Right cardiac atrium (tissue), 5 donors: ENCODE measurements around the gene HLCS. TPM values are rescaled to one million over a fixed set of nuclear protein-coding genes. Genes with fewer than 3 reads are reported as not detected.

ENCODE experiments used
- ATAC-seq, 2 donors: fragments of 200-7000 bp; cut with Tn5 transposase; one replicate each; pipeline versions ENCODE4 v1.8.0 to v1.9.1; 2020; ENCODE audit warnings: moderate library complexity in 2 of 2, mild to moderate bottlenecking in 1 of 2
- DNase-seq, 3 donors: peaks; one replicate each; pipeline ENCODE4 v3.0.0-alpha.2; 2020
- H3K27ac ChIP-seq: one replicate; pipeline ENCODE4 v1.5.1; 2013; ENCODE audit warnings: mild to moderate bottlenecking, low read length, control low read depth, moderate library complexity
- H3K27me3 ChIP-seq: one replicate; pipeline ENCODE4 v1.6.1; 2013; ENCODE audit not compliant: control insufficient read depth, insufficient read depth
- H3K4me1 ChIP-seq: one replicate; pipeline ENCODE4 v1.6.1; 2013; ENCODE audit warnings: low read length; ENCODE audit not compliant: control insufficient read depth, insufficient read depth
- H3K4me3 ChIP-seq: one replicate; pipeline ENCODE4 v1.5.1; 2013; ENCODE audit warnings: low read length, control low read depth
- H3K9me3 ChIP-seq: one replicate; pipeline ENCODE4 v1.6.1; 2013; ENCODE audit warnings: low read length; ENCODE audit not compliant: control insufficient read depth
- WGBS: extraction: QIAGEN DNeasy Blood & Tissue Kit; methylation state at CpG from one replicate; pipeline ENCODE4 v1.1.7; 2013; 5-methylcytosine and 5-hydroxymethylcytosine counted together
- intact Hi-C, 4 donors: fragments of 100-400 bp; cut with DNase I; formaldehyde crosslinking; loops; one replicate each; pipeline versions ENCODE4 v1.11.0 to v1.14.0; 2022 to 2023
- polyA plus RNA-seq: library from polyadenylated mRNA; stranded (reverse); fragments of 200-250 nt; gene quantifications from one replicate; pipeline ENCODE4 v1.2.3, GENCODE V29; 2013
- total RNA-seq, 4 donors: library from RNA; stranded (reverse); fragmentation: NEBNext Ultra II Directional; extraction: Animal tissue kit (Norgen Biotek cat#: 25700); gene quantifications; one replicate each; pipeline ENCODE4 v1.2.1, GENCODE V29; 2021
- donor health status: healthy with polysubstance abuse.
- donor health status: DM: no; HTN: yes; CAD: no.
- donor health status: DM: no; HTN: no; CAD: no.
- donor health status: DM: no; HTN: yes; CAD: no; lungs with severe emphysema.
- donor health status: DM: yes; HTN: yes; CAD: no.

The HLCS gene
- total and polyA plus RNA-seq, 5 donors: 3.5 to 11.4 (median 8.2) TPM

- DNase-seq: no peak
- H3K4me3 ChIP-seq: peak overlapping the region; percentile 6
- ATAC-seq: no peak
- intact Hi-C loops: no loop called here
- no peak overlapping the region for H3K27ac ChIP-seq
- H3K4me1 ChIP-seq: peaks cover 4% of the 10 kb centered on the region
- WGBS: 4% methylated on average over 39 of the region's 39 CpGs
- H3K27me3 ChIP-seq: no peaks in the 10 kb centered on the region
- no peaks in the 10 kb centered on the region for H3K9me3 ChIP-seq
Observed at GRCh38 chr21:36704958-36705678, 261.4 kb downstream of the HLCS start.

GRCh38 chr21:36704281-36704957 is 262.1 kb downstream of the HLCS start:
- WGBS: 3% methylated on average over 49 of the region's 49 CpGs
- no peak for DNase-seq

GRCh38 chr21:36703626-36704280 is 262.7 kb downstream of the HLCS start:
- intact Hi-C loops: no loop called here
- Histone ChIP-seq H3K27ac (no peak overlapping the region), H3K27me3 (no peaks in the 10 kb centered on the region), H3K4me3 (no peak overlapping the region), H3K4me1 (peaks cover 4% of the 10 kb centered on the region), H3K9me3 (no peaks in the 10 kb centered on the region)
- DNase-seq (peak in 1 of 3 donors; percentile 13), ATAC-seq (no peak)
- WGBS: 19% methylated on average over 15 of the region's 15 CpGs

More at GRCh38 chr21:36704281-36704957, 262.1 kb downstream of the HLCS start:
- Histone ChIP-seq H3K27me3 (no peaks in the 10 kb centered on the region), H3K4me3 (no peak overlapping the region), H3K4me1 (peaks cover 4% of the 10 kb centered on the region), H3K27ac (no peak overlapping the region), H3K9me3 (no peaks in the 10 kb centered on the region)
- no peak for ATAC-seq
- intact Hi-C loops: no loop called here

GRCh38 chr21:36703123-36703522 is 263.3 kb downstream of the HLCS start:
- Histone ChIP-seq H3K27ac (no peak overlapping the region), H3K27me3 (no peaks in the 10 kb centered on the region), H3K4me1 (peaks cover 4% of the 10 kb centered on the region), H3K9me3 (no peaks in the 10 kb centered on the region), H3K4me3 (no peak overlapping the region)
- DNase-seq (no peak), ATAC-seq (no peak)
- intact Hi-C loops: no loop called here
- 39% methylated on average over 3 of the region's 3 CpGs for WGBS

- Histone ChIP-seq H3K9me3 (no peaks in the 10 kb centered on the region), H3K27me3 (no peaks in the 10 kb centered on the region), H3K4me3 (no peak overlapping the region), H3K27ac (no peak overlapping the region), H3K4me1 (peaks cover 4% of the 10 kb centered on the region)
- no peak for DNase-seq
- WGBS: 33% methylated on average over 6 of the region's 6 CpGs
- intact Hi-C loops: no loop called here
- no peak for ATAC-seq
Observed at GRCh38 chr21:36702622-36702968, 263.9 kb downstream of the HLCS start.

- H3K9me3 ChIP-seq: no peaks in the 10 kb centered on the region
- DNase-seq (no peak), ATAC-seq (no peak)
- intact Hi-C loops: no loop called here
- H3K4me1 ChIP-seq: peaks cover 4% of the 10 kb centered on the region
- H3K4me3 ChIP-seq: no peak overlapping the region
- H3K27ac ChIP-seq: no peak overlapping the region
- 16% methylated on average over 26 of the region's 26 CpGs for WGBS
- no peaks in the 10 kb centered on the region for H3K27me3 ChIP-seq
Observed at GRCh38 chr21:36701756-36702621, 264.5 kb downstream of the HLCS start.

- peak in 1 of 2 donors; percentile 28 for ATAC-seq
- intact Hi-C loops: no loop called here
- H3K4me1 ChIP-seq: peaks cover 4% of the 10 kb centered on the region
- no peak for DNase-seq
- no peaks in the 10 kb centered on the region for H3K27me3 ChIP-seq
- no peaks in the 10 kb centered on the region for H3K9me3 ChIP-seq
- peak overlapping the region; percentile 27 for H3K4me3 ChIP-seq
- no peak overlapping the region for H3K27ac ChIP-seq
- 4% methylated on average over 65 of the region's 65 CpGs for WGBS
Observed at GRCh38 chr21:36700971-36701755, 265.3 kb downstream of the HLCS start.

Other genes with a start within 250 kb of the HLCS start
- gene RIPPLY3, start 40.0 kb upstream of the HLCS start, total RNA-seq: not detected
- gene RIPPLY3, start 40.0 kb upstream of the HLCS start, polyA plus RNA-seq: not detected
- 10 to 100 TPM; 34.5 to 42.5 (median 37.8) TPM for gene PIGP, start 106.4 kb upstream of the HLCS start, total RNA-seq
- gene PIGP, start 106.4 kb upstream of the HLCS start, polyA plus RNA-seq: 50.8 TPM
- gene TTC3, start 106.6 kb upstream of the HLCS start, total RNA-seq: 10 to 100 TPM; 62.5 to 77.8 (median 70.9) TPM
- gene TTC3, start 106.6 kb upstream of the HLCS start, polyA plus RNA-seq: 17.9 TPM